Measurements from ENCODE around the gene RNASE8. TPM values are rescaled to one million over a fixed set of nuclear protein-coding genes. Genes with fewer than 3 reads are reported as not detected.

Gene RNASE8
- polyA plus RNA-seq, 3 donors = not detected

GRCh38 chr14:21018781-21019180, 38.8 kb upstream of the RNASE8 start:
- H3K36me3 ChIP-seq (replicated peaks in 1 of 2; ENCODE audit: control insufficient read depth in 1 of 2, insufficient read depth in 2 of 2, low read length in 2 of 2) = no peaks in the 10 kb centered on the region
- H4K20me1 ChIP-seq (ENCODE audit: insufficient read depth, low read length) = no peaks in the 10 kb centered on the region
- no peak overlapping the region for H3K27ac ChIP-seq (ENCODE audit: low read depth in 1 of 2, low read length in 2 of 2)
- Mint-ChIP-seq H3K27ac (peak overlapping the region in 1 of 7 donors; percentile 52), H3K27me3 (ENCODE audit: low read depth in 3 of 3) (peaks cover 14 to 17% (median 14%) of the 10 kb centered on the region in 3 donors), H3K4me3 (no peak overlapping the region), H3K4me1 (peaks cover 74% of the 10 kb centered on the region), H3K9me3 (no peaks in the 10 kb centered on the region), H3K36me3 (peaks cover 0 to 6% of the 10 kb centered on the region in 2 donors)
- WGBS (ENCODE audit: insufficient coverage) = no CpG with 5 or more reads among the region's 3 CpGs
- peaks cover 0 to 4% of the 10 kb centered on the region in 2 donors for H3K27me3 ChIP-seq (ENCODE audit: control insufficient read depth in 2 of 2, insufficient read depth in 2 of 2, low read length in 2 of 2)
- H3K9ac ChIP-seq (ENCODE audit: insufficient read depth, low read length, poor library complexity, severe bottlenecking) = no peak overlapping the region
- no peak for DNase-seq
- peaks cover 0 to under 1% of the 10 kb centered on the region in 2 donors for H3K9me3 ChIP-seq (replicated peaks in 1 of 2; ENCODE audit: control insufficient read depth in 1 of 2, insufficient read depth in 1 of 2, low read length in 2 of 2)
- H2AFZ ChIP-seq (ENCODE audit: insufficient read depth, low read depth, low read length, poor library complexity, severe bottlenecking) = no peak overlapping the region
- TF ChIP-seq CTCF (IDR thresholded peaks at IDR 0.05) = no peak
- no peak overlapping the region for H3K4me2 ChIP-seq (replicated peaks; ENCODE audit: extremely low read depth, low read length, poor library complexity, severe bottlenecking)
- peaks cover 67 to 75% of the 10 kb centered on the region in 2 donors for H3K4me1 ChIP-seq (ENCODE audit: control insufficient read depth in 1 of 2, insufficient read depth in 2 of 2, low read length in 2 of 2)
- H3K79me2 ChIP-seq (ENCODE audit: insufficient read depth, low read length) = no peaks in the 10 kb centered on the region
- intact Hi-C loops (cut with micrococcal nuclease) = loop anchor here (5.0 to 10.0 kb wide), 3 partner anchors 39 to 89 kb away; partner anchors contain the start of gene RNASE8 (in 1 of the 2)
- H3K4me3 ChIP-seq (replicated peaks in 1 of 3; ENCODE audit: low read depth in 2 of 3, low read length in 3 of 3) = no peak overlapping the region

GRCh38 chr14:21019366-21019765, 38.3 kb upstream of the RNASE8 start:
- H3K4me3 Mint-ChIP-seq = no peak overlapping the region
- H3K27me3 ChIP-seq (ENCODE audit: control insufficient read depth in 2 of 2, insufficient read depth in 2 of 2, low read length in 2 of 2) = peaks cover 2 to 10% of the 10 kb centered on the region in 2 donors
- TF ChIP-seq CTCF (IDR thresholded peaks at IDR 0.05) = no peak
- H3K79me2 ChIP-seq (ENCODE audit: insufficient read depth, low read length) = no peaks in the 10 kb centered on the region
- intact Hi-C loops (cut with micrococcal nuclease) = loop anchor here (5.0 to 10.0 kb wide), 3 partner anchors 38 to 88 kb away; partner anchors contain the start of gene RNASE8 (in 1 of the 2)
- peaks cover 0 to 6% of the 10 kb centered on the region in 2 donors for H3K36me3 Mint-ChIP-seq
- H3K4me1 ChIP-seq (ENCODE audit: control insufficient read depth in 1 of 2, insufficient read depth in 2 of 2, low read length in 2 of 2) = peaks cover 73 to 81% of the 10 kb centered on the region in 2 donors
- H3K27ac Mint-ChIP-seq = peak overlapping the region in 1 of 7 donors; percentile 68
- H3K9me3 Mint-ChIP-seq = peaks cover 0 to 3% (median 0%) of the 10 kb centered on the region in 7 donors
- no peak overlapping the region for H3K9ac ChIP-seq (ENCODE audit: insufficient read depth, low read length, poor library complexity, severe bottlenecking)
- H3K9me3 ChIP-seq (replicated peaks in 1 of 2; ENCODE audit: control insufficient read depth in 1 of 2, insufficient read depth in 1 of 2, low read length in 2 of 2) = peaks cover 2 to 4% of the 10 kb centered on the region in 2 donors
- WGBS (ENCODE audit: insufficient coverage) = no CpG with 5 or more reads among the region's 1 CpG
- H2AFZ ChIP-seq (ENCODE audit: insufficient read depth, low read depth, low read length, poor library complexity, severe bottlenecking) = no peak overlapping the region
- DNase-seq = no peak
- peaks cover 17 to 20% (median 20%) of the 10 kb centered on the region in 3 donors for H3K27me3 Mint-ChIP-seq (ENCODE audit: low read depth in 3 of 3)
- H3K27ac ChIP-seq (ENCODE audit: low read depth in 1 of 2, low read length in 2 of 2) = peak overlapping the region in 1 of 2 donors; percentile 6
- H4K20me1 ChIP-seq (ENCODE audit: insufficient read depth, low read length) = no peaks in the 10 kb centered on the region
- H3K4me2 ChIP-seq (replicated peaks; ENCODE audit: extremely low read depth, low read length, poor library complexity, severe bottlenecking) = no peak overlapping the region
- peaks cover 80% of the 10 kb centered on the region for H3K4me1 Mint-ChIP-seq
- H3K36me3 ChIP-seq (replicated peaks in 1 of 2; ENCODE audit: control insufficient read depth in 1 of 2, insufficient read depth in 2 of 2, low read length in 2 of 2) = no peaks in the 10 kb centered on the region
- no peak overlapping the region for H3K4me3 ChIP-seq (replicated peaks in 1 of 3; ENCODE audit: low read depth in 2 of 3, low read length in 3 of 3)

Data from CD14-positive monocyte (primary cell).